Activated CD4-positive, alpha-beta T cell treated with anti-CD3 and anti-CD28 coated beads, Interleukin-2, amount 50 U/mL, for 24 hours (primary cell): ENCODE data around the gene AGPS.
"Not testable (repeated sequence)": the region's sequence is repeated elsewhere in the genome, so short reads cannot be mapped to it uniquely, and the experiment has no call there.

Experiments used
- DNase-seq, 2 donors: peaks; one replicate each; pipeline ENCODE4 v3.0.0-alpha.2; 2020; ENCODE audit warnings: low read depth in 1 of 2, low spot score in 1 of 2

Gene AGPS

GRCh38 chr2:177392373-177393202 lies at the start of gene AGPS:
Gene AGPS (plus strand): TSS chr2:177392773. CDS start chr2:177392790, 17 bp downstream.
- DNase-seq: peak; percentile 55 to 61

DNA sequence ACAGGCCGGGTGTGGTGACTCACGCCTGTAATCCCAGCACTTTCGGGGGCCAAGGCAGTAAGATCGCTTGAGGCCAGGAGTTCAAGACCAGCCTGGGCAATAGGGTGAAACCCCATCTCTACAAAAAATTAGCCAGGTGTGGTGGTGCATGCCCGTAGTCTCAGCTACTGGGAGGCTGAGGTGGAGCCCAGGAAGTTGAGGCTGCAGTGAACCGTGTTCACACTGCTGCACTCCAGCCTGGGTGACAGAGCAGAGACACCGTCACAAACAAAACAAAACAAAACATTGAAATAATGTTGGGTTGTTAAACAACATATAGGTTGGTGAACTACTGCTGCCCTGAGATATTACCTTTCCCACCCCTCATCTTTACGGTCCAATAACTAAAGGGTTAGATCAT lies 48.8 kb upstream of the AGPS start:
- no peak for DNase-seq

- DNase-seq: no peak
Observed at GRCh38 chr2:177344316-177344715, 48.3 kb upstream of the AGPS start.

DNA sequence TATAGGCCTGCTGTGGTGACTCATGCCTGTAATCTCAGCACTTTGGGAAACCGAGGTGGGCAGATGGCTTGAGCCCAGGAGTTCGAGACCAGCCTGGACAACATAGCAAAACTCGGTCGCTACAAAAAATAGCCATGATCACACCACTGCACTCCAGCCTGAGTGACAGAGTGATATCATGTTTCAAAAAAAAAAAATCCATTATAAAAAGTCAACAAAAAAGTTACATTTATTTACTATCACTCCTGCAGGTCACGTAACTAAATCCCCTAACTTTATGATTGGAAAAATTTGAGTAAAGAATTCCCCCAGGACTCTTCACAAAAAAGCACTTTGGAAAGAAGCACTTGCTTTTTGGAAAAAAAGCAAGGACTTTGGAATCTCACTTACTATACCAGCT lies 46.4 kb upstream of the AGPS start:
- DNase-seq: no peak

DNA sequence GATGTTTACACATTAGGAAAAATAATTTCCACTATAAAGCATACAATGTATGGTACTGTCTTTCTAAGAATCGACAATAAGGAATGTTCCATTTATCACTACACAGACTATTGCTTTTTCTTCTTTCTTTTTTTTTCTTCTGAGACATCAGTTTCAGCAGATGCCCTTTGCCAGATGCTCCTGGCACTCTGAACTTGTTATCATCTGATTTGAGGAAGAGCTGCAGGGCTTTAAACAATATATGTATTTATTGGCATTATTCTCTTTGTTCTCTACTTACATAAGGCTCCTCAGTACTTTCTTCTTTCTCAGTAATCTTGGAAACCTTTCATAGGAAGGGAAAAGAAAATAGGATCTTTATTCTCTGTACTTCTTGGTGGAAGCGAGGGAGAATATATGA lies 45.0 kb upstream of the AGPS start:
- DNase-seq: no peak

DNA sequence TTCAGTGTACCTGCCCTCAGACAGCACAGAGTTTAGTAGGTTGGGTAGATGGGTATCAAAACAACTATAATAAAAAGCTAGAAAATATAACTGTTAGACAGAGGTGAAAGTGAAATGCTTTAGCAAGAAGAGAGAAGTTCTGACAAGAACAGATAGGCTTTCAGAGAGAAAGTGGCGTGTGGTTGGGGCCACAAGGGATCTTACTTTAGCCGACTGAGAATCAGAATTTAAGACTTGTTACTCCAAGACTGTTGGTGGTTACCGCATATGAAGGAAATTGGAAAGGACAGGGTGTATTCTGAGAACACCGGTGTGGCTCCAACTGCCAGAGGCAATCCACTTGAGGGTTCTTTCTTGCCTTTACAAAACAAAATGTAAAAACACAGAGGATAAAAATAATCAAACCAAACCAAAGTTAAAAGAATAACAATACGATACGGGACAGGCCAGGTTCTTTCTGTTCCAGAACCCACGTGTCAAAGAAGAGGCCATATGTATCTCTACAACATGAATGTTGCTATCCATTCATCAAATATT lies 44.4 kb upstream of the AGPS start:
- DNase-seq: no peak

GRCh38 chr2:177348733-177349693 lies 43.6 kb upstream of the AGPS start:
- DNase-seq: no peak

DNA sequence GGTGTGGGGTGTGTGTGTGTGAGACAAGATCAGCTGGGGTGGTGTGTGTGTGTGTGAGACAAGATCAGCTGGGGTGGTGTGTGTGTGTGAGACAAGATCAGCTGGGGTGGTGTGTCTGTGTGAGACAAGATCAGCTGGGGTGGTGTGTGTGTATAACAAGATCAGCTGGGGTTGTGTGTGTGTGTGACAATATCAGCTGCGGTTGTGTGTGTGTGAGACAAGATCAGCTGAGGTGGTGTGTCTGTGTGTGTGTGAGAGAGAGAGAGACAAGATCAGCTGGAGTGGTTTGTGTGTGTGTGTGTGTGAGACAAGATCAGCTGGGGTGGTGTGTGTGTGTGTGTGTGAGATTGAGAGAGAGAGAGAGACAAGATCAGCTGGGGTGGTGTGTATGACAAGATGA lies 41.9 kb upstream of the AGPS start:
- DNase-seq: not testable (repeated sequence)

DNA sequence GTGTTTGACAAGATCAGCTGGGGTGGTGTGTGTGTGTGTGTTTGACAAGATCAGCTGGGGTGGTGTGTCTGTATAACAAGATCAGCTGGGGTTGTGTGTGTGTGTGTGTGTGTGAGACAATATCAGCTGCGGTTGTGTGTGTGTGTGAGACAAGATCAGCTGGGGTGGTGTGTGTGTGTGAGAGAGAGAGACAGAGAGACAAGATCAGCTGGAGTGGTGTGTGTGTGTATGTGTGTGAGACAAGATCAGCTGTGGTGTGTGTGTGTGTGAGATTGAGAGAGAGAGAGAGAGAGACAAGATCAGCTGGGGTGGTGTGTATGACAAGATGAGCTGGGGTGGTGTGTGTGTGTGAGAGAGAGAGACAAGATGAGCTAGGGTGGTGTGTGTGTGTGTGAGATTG lies 41.5 kb upstream of the AGPS start:
- DNase-seq: not testable (repeated sequence)

DNA sequence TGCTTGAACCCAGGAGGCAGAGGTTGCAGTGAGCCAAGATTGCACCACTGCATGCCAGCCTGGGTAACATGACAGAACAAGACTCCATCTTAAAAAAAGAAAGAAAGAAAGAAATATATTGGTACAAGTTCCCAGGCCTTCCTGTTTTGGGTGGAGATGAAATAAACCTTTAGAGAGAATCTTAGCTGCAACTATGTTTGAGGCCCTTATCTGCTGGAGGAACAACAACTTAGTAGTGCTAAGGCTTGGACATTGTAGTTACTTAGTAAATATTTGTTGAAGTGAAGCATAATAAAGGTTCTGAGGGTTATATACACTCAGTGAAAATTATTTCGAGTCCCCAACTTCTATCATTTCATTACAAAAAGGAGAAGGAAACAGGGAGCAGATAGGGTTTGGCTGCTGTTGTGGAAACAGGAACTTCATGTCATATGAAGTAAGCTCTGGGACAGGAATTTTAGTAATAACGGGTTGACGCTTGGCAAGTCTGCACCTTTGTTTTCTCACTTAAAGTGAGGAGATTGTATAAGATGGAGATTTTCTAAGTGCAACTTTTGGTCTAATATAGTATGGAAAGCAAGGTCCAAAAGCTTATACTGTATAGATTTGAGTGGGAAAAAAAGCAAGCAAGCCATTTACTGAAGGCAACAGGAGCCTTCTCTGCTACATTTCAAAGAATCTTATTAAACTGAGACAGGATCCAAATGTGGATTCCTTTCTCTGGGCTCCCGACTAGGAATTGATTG lies 40.0 kb upstream of the AGPS start:
- DNase-seq: no peak

GRCh38 chr2:177353187-177353478 lies 39.4 kb upstream of the AGPS start:
- DNase-seq: no peak

DNA sequence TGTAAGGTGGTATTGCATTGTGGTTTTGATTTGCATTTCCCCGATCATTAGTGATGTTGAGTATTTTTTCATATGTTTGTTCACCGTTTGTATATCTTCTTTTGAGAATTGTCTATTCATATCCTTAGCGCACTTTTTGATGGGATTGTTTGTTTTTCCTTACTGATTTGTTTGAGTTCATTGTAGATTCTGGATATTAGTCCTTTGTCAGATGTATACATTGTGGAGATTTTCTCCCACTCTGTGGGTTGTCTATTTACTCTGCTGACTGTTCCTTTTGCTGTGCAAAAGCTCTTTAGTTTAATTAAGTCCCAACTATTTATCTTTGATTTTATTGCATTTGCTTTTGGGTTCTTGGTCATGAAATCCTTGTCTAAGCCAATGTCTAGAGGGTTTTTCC lies 38.0 kb upstream of the AGPS start:
- not testable (repeated sequence) for DNase-seq

GRCh38 chr2:177355874-177356273 lies 36.7 kb upstream of the AGPS start:
- DNase-seq: no peak

DNA sequence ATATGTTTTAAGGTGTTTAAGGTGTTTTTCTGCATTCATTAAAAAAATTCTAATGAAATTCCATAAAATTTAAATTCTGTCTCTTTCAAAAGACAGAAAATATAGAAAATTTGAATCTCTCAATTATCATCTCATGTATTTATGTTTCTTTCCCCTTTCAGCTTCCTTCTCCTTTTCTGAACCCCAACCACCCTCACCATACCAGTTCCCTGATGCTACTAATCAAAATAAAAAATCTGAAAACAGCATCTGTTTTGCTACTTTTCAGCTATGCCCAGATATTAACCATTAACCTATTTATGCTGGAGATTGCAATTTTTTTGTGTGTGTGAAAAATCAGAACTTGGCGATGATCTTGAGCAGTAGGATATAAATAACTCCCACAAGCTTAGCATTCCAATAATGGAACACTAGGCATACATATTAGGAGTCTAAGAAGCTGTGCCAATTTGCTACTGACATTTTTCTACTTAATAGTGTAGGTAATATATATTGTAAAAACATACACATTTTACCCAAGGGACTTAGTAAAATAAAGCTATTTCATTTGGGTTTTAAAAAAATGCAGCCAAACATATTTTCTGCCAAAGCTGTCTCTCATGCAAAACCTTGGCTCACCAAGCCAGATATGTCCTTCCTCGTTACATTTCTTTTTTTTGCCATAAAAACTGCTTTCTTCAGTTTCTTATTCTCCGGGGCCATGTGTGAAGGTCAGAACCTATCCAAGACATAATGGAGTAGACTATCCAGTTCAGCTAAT lies 32.6 kb upstream of the AGPS start:
- no peak for DNase-seq

GRCh38 chr2:177362499-177362898 lies 30.1 kb upstream of the AGPS start:
- DNase-seq: no peak

DNA sequence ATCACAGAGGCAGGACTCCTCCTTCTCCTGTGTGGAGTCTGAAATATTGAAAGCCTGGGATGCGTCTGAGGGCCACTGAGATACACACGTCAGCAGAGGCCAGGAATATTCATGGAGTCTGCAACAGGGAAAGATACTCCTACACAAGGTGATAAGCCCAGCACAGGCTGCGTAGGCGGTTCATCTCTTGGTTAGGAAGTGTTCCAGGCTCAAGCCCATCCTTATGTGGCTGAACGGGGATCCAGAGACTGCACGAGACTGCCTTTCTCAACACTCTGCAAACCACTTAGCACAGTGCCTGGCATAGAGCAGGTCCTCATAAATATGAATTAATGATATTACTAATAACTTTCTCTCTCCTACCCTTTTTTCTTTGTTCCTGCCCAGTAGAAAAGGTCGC lies 29.2 kb upstream of the AGPS start:
- no peak for DNase-seq

DNA sequence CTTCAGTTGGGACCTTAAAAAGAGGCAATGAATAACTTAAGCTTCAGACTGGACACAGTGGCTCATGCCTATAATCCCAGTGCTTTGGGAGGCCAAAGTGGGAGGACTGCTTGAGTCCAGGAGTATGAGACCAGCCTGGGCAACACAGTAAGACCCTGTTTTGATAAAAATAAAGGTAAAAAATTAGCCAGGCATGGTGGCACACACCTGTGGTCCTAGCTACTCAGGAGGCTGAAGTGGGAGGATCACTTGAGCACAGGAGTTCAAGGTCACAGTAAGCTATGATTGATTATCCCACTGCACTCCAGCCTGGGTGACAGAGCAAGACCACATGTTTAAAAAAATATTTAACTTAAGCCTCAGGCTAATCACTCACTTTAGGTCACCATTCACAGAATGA lies 26.8 kb upstream of the AGPS start:
- not testable (repeated sequence) for DNase-seq

- DNase-seq: not testable (repeated sequence)
Observed at GRCh38 chr2:177368023-177368422, 24.6 kb upstream of the AGPS start.

DNA sequence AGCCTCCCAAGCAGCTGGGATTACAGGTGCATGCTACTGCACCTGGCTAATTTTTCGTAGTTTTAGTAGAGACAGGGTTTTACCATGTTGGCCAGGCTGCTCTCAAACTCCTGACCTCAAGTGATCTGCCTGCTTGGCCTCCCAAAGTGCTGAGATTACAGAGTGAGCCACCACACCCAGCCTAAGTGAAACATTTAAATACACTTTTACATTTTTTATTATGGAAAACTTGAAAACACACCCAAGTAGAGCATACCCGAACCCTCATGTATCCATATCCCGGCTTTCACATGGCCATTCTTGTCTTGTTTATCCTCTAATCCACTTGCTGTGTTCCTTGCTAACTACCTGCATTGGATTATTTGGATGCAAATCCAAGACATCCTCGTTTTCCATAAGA lies 13.2 kb upstream of the AGPS start:
- no peak for DNase-seq

DNA sequence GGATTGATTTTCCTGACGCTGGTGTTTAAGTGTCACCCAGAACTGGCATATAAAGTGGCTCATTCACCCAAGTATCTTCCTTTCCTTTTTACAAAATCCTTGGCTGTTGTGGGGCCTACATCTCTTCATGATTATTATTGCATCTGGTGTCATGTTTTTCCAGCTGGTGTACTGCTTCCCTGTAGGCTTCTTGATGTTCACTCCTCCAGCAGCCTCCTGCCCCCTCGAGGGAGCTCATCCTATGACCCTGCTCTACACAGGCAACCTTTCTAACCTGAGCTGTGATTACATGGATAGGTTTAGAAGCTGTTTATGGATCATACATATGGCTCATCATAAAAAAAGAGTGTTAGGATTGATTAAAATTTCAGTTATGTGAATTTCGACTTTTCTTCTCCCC lies 12.4 kb upstream of the AGPS start:
- no peak for DNase-seq

- no peak for DNase-seq
Observed at GRCh38 chr2:177383935-177384334, 8.6 kb upstream of the AGPS start.
